HG02610 (cell line): ENCODE data around the gene PPIL3.

Source experiments
- ATAC-seq: cut with Tn5 transposase; IDR thresholded peaks from one replicate; pipeline ENCODE4 v1.9.1; 2021; ENCODE audit warnings: mild to moderate bottlenecking, moderate library complexity; ENCODE audit not compliant: unreplicated experiment

The PPIL3 gene

DNA sequence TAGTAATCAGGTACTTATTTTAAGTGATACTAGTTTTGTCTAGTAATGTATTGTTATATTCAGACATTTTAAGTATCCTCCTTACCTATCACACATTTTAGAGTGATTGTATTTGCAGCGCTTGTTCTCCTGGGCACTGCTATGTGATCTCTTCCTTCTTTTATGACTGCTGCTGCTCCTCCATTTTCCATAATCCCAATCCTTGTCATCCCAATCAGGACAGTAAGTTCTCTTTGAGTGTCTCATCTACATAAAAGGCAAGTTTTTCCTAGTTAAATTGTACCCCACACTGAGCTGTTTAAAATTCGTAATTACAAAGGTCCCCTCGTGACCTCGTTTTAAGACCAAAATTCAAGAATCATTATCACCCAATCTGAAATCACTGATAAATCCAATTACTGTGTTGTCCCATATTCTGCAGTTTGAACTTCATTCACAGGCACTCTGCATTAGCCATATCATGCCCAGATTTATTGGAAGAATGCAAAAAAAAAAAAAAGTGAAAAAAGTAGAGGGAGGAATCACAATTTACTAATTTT lies 27.2 kb downstream of the PPIL3 start:
- ATAC-seq = no peak

DNA sequence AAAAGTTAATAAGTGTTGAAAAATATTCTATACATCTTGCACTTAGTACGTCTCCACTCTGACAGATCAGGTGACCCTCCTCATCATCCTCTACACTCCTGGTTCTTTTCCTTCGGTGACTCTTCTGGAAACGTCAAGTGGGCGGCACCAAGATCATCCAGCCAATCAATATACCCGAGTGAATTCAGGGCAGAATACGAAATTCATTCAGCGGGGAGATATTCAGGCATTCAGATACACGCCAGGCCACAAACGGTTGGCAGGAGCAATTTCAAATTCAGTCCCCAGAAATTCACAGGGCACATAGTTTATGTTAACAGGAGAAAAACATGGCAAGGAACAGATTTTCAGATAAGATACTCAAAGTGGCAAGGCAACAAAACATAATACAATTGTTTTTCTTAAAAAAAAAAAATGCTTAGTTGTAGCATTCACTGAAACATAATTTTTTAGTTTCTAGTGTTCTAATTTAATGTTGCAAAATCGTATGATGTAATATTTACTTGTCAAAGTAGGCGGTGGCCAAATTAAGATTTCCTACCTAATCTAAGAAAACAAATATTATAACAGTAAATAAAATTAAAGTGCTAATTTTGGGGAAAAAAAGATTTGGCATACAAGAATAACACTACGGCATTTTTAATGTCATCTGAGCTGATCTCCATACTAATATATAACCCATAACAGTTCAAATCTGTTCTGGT lies 28.6 kb downstream of the PPIL3 start:
- no peak for ATAC-seq

DNA sequence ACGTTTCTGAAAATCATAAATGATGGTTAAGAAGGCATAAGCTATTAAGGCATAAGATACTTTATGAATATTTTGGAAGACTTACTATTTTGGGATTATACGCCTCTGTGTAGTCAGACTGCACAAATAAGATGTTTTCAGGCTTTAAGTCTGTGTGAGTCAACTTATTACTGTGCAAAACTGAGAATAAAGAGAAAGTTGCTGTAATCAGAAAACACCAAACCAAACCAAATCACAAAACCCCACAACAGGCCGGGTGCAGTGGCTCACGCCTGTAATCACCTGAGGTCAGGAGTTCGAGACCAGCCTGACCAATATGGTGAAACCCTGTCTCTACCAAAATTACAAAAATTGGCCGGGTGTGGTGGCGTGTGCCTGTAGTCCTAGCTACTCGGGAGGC lies 32.1 kb downstream of the PPIL3 start:
- no peak for ATAC-seq

DNA sequence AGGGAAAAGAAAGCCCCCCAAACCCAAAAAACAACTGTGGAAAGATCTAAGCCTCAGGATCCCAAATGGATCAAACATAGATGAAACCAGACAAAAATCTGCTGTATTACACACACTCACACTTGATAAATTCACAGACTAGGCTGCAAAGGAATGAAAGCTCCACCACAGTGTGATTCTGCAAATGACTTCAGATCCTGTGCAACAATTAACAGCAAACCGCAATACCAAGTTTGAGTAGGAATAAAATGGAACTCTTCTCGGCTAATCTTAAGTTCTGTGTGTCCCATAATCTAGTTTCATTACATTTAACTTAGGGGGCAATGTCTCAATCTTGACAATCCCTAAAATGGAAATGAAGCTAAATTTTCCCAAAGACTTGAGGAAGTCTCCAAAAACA lies 36.3 kb downstream of the PPIL3 start:
- ATAC-seq = no peak

DNA sequence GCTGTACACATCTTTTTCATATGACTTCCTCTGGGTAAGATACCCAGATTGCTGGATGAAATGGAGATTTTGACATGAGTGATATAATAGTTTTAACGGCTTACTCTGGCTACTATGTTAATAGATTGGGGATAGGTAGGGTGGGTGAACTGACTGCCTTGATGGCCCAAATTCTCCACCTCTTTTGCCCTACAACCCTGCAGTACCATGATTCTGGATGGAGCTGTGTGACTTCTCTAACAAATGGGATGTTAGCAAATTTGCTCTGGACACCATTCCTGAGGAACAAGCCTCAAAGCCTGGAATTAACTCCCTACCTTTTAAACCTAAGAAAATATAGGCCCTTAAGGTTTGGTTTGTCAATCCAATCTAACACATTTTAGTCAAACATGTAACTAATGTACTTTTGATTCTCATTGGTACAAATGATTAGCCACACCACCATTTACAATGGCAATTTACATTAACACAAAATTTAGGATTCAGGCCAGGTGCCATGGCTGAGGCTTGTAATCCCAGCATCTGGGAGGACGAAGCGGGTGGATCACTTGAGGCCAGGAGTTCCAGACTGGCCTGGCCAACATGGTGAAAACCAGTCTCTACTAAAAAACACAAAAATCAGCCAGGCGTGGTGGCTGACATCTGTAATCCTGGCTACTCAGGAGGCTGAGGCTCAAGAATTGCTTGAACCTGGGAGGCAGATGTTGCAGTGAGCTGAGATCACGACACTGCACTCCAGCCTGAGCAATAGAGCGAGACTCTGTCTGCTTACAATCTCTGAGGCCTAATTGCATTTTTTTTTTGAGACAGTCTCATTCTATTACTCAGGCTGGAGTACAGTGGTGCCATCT lies 37.3 kb downstream of the PPIL3 start:
- no peak for ATAC-seq

DNA sequence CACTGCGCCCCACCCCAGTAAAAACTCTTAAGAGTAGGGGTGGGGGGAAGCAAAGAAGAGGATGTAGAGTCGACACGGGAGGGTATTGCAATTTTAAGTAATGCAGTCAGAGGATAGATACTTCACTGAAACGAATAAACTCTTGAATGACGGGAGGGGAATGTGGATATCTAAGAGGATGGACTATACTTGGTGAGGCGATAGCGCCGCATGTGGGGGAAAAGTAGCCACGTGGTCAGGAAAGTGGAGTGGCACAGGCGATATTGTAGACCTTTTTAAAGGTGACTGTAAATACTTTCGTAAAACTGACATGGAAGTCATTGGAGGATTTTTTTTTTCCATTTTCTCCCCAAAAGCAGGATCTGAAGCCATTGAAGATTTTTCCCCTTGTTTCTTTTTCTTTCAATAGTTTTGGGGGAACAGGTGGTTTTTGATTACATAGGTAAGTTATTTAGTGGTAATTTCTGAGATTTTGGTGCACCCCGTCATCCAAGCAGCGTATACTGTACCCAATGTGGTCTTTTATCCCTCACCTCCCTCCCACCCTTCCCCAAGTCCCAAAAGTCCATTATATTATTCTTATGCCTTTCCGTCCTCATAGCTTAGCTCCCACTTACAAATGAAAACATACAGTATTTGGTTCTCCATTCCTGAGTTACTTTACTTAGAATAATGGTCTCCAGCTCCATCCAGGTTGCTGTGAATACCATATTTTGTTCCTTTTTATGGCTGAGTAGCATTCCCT lies 38.2 kb downstream of the PPIL3 start:
- ATAC-seq = no peak

DNA sequence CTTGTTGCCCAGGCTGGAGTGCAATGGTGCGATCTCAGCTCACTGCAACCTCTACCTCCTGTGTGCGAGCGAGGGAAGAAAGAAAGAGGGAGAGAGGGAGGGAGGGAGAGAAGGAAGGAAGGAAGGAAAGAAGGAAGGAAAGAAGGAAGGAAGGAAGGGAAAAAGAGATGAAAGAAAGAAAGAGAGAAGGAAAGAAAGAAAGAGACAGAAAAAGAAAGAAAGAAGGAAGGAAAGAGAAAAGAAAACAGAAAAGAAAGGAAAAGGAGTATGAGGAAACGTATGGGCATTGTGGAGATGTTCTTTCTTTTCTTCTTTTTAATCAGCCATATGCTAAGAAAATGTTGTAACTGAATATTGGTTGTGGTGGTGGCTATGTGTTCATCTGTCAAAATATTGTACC lies 40.9 kb downstream of the PPIL3 start:
- no peak for ATAC-seq

DNA sequence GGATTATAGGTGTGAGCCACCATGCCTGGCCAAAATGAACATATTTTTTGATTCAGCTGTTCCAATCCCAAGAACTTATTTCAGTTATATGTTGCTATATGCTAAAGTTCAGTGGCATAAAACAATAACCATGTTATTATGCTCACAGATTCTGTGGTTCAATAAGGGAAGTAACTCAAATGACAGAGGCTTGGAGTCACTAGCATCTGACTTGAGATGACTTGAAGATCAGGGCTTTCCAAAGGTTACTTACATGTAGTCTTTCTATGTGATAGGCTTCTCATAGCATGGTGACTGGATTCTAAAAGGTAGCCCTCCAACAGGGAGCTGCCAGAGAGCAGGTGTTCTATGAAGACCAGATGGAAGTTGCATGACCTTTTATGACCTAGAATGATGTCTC lies 41.6 kb downstream of the PPIL3 start:
- no peak for ATAC-seq

DNA sequence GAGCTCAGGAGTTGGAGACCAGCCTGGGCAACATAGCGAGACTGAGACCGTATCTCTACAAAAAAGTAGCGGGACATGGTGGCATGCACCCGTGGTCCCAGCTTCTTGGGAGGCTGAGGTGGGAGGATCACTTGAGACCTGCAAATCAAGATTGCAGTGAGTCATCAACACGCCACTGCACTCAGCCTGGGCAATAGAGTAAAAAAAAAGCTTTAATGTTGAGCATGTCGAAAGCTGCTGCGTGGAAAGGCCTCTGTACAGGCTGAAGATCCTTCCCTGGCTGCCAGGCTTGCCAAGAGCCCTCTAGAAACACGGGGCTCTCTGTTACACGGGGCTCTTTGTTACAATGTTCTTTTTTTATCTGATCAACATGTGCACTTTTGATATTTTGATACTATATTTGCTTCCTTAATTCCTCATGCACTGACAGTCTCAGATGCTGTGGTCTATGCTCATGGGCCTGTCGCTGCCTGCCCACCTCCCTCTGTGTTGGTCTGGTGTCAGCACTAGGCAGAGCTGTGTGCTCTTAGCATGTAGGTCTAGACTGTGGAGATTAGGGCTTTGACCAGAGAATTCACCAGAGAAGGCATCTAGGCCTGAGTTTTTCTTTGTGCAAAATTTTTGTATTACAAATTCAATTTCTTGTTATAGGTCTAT lies 43.1 kb downstream of the PPIL3 start:
- no peak for ATAC-seq

DNA sequence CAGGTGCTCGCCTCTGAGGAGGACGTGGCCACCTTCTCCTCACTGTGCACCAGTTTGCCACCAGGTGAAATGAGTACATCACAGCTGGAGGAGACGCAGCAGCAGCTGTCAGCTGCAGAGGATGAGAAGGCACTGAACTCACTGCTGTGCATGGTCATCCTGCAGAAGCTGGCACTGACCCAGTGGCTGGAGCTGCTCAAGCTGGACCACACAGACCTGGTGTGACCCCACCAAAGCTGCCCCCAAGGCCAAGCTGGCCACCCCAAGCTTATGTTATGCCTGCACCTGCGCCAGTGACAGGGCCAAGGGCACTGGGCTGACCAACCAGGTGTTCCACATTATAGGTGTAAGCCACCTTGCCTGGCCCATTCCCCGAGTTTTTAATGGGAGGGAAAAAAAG lies 43.7 kb downstream of the PPIL3 start:
- ATAC-seq = no peak

DNA sequence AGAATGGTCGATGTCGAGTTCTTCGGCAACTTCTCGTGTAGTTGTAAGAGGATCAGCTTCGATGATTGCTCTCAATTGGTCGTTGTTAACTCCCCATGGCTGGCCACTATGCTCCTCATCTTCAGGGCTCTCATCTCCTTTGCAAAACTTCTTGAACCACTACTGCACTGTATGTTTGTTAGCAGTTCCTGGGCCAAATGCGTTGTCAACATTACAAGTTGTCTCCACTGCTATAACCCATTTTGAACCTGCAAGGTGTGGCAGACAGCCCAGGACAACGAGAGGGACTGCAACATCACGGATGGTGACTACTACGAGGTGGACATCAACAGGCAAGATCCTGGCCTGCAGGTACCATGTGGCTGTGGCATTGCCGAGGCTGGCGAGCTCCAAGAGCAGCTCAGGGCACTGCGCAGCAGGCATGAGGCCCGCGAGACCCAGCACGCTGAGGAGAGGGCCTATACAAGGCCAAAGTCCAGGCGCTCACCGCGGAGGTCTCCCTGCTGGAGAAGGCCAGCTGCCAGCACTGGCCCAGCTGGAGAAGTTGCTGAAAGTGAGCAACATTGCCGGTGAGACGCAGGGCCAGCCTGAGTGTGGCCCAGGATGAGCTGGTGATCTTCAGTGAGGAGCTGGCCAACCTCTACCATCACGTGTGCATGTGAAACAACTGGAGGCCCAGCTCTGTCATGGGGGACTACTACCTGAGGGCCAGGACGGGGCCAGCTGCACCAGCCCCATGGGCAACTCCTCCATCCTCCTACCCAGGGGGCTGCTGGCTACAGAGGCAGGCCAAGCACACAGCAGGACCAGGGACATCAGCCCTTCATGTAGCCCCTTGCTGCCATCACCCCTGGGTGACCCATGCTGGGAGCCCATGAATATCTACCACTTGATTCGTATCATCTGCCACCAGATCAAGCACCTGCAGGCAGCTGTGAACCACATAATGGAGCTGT lies 44.6 kb downstream of the PPIL3 start:
- ATAC-seq = no peak

DNA sequence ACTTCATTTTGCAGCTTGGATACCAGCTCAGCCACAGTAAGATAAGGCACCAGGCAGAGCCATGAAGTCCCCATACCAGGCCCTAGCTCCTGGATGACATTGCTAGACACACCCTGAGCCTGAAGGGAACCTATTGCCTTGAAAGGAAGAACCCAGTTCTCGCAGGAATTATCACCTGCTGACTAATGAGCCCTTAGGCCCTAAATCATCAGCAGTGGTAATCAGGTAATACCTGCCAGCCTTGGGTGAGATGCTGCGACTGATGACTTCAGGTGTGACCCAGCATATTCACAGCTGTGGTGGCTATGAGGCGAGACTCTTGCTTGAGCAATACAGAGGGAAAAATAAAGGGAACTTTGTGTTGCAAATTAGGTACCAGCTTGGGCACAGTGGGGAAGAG lies 49.4 kb downstream of the PPIL3 start:
- no peak for ATAC-seq

DNA sequence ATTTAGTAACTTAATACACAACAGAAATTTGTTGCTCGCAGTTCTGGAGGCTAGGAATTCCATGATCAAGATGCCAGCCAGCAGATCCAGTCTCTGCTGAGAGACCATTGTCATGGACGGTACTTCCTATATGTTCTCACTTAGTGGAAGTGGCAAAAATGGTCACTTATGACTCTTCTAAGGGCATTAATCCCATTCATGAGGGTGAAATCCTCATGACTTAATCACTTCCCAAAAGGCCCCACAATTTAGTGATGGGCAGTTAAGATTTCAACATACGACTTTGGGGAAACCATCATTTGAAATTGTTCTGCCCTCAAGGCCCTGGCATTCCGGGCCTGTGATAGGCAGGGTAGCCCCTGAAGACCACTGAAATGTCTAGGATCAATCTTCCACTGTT lies 54.2 kb downstream of the PPIL3 start:
- ATAC-seq = no peak

DNA sequence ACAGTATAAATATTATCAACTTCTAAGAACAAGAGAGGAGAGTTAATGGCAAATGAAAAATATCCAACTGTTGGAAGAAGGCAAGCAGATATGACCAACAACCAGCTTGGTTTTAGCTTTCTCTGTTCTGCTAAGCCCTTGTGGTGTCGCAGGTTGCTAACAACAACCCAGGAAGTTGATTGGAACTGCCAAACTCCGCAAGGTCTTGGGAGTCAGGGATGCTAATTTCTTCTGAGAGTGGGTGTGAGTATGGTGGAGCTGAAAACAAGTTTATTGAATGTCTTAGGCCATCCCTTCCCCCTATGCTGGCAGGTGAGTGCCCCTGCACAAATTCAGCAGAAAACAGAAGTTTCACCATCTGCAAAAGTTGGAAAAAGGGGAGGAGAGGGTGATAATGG lies 59.6 kb downstream of the PPIL3 start:
- ATAC-seq = no peak

DNA sequence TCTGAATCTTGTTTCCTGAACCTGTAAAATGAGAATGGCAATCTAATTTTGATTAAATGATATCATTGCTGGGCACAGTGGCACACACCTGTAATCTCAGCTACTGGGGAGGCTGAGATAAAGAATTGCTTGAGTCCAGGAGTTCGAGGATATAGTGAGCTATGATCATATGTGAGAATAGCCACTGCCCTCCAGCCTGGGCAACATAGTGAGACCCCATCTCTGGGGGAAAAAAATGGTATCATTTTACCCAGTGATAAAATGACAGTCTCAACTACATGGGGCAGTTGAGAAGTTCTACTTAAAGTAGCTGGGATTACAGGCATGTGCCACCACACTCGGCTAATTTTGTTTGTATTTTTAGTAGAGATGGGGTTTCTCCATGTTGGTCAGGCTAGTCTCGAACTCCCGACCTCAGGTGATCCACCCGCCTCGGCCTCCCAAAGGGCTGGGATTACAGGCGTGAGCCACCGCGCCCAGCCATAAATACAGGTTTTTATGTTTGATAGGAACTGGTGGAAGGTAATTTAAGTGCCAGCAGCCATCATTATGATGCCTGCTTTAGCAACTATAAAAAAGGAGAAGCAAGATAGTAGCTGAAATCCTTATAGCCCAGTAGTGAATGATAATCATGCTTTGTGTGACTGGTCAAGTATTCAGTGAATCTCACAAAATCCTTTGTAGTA lies 60.2 kb downstream of the PPIL3 start:
- ATAC-seq = no peak

DNA sequence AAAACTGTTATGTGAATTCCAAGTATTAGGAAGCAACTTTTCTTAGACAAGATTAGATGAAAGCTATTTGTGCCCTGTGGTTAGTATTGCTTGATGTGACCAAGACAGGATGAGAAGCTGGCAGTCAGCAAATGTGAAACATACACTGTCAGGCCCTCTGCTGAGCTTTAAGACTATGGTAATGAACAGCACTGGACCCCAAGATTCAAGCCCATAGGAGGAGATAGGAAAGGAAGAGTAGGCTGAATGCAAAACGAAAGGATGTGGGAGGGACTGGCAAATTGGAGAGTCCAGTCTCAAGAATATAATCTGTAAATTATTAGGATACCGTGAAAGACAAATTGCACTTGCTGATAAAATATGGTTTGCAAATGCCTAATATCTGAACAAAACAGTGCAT lies 60.8 kb downstream of the PPIL3 start:
- ATAC-seq = no peak

DNA sequence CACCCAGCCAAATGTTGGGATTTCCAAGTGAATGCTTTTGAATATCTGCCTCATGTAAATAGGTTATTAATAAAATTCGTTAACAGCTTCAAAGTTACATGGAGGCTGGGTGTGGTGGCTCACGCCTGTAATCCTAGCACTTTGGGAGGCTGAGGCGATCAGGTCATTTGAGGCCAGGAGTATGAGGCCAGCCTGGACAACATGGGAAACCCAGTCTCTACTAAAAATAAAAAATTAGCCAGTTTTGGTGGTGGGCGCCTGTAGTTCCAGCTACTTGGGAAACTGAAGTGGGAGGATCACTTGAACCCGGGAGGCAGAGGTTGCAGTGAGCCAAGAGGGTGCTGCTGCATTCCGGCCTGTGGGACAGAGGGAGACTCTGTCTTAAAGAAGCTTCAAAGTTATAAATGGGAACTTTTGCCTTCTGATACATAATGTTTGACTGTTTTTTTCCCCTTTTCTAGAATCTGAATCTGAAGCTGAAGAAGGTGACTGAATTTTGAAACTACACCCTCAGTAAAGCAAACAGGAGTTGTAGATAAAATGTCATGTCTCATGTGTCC lies 67.1 kb downstream of the PPIL3 start:
- ATAC-seq = no peak
